Measurements from ENCODE around the gene AFAP1L2. TPM values are rescaled to one million over a fixed set of nuclear protein-coding genes. Genes with fewer than 3 reads are reported as not detected.

The AFAP1L2 gene
- total and polyA plus RNA-seq, 8 donors = 2.6 to 25.0 (median 10.0) TPM

GRCh38 chr10:114340816-114341215 lies 63.5 kb downstream of the AFAP1L2 start:
- 87 to 94% (median 93%) methylated on average over 7 to 8 of the region's 8 CpGs for WGBS, 5 donors
- intact Hi-C loops (cut with DNase I; ENCODE audit: low total_unique reads) = no loop called here
- Histone ChIP-seq H3K27ac (no peak overlapping the region), H3K36me3 (peaks cover 0 to 20% (median 2%) of the 10 kb centered on the region in 4 donors), H3K9me3 (no peaks in the 10 kb centered on the region), H3K4me1 (peaks cover 5 to 16% (median 15%) of the 10 kb centered on the region in 4 donors), H3K4me3 (no peak overlapping the region), H3K27me3 (no peaks in the 10 kb centered on the region)
- no peak for DNase-seq
- TF ChIP-seq POLR2AphosphoS5 (IDR thresholded peaks at IDR 0.05) (no peak), EP300 (IDR thresholded peaks at IDR 0.05) (no peak), POLR2A (IDR thresholded peaks at IDR 0.05) (no peak)
- TF ChIP-seq, protein P1, sequence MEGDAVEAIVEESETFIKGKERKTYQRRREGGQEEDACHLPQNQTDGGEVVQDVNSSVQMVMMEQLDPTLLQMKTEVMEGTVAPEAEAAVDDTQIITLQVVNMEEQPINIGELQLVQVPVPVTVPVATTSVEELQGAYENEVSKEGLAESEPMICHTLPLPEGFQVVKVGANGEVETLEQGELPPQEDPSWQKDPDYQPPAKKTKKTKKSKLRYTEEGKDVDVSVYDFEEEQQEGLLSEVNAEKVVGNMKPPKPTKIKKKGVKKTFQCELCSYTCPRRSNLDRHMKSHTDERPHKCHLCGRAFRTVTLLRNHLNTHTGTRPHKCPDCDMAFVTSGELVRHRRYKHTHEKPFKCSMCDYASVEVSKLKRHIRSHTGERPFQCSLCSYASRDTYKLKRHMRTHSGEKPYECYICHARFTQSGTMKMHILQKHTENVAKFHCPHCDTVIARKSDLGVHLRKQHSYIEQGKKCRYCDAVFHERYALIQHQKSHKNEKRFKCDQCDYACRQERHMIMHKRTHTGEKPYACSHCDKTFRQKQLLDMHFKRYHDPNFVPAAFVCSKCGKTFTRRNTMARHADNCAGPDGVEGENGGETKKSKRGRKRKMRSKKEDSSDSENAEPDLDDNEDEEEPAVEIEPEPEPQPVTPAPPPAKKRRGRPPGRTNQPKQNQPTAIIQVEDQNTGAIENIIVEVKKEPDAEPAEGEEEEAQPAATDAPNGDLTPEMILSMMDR (IDR thresholded peaks at IDR 0.05) = no peak

- Histone ChIP-seq H3K36me3 (peaks cover 0 to 20% (median 2%) of the 10 kb centered on the region in 4 donors), H3K27ac (no peak overlapping the region)
- no peak for TF ChIP-seq POLR2A (IDR thresholded peaks at IDR 0.05)
- TF ChIP-seq, protein P1 (IDR thresholded peaks at IDR 0.05) = no peak
- TF ChIP-seq POLR2AphosphoS5 (IDR thresholded peaks at IDR 0.05) = no peak
- no peak for TF ChIP-seq EP300 (IDR thresholded peaks at IDR 0.05)
Observed at GRCh38 chr10:114337510-114338462, 66.5 kb downstream of the AFAP1L2 start.

DNA sequence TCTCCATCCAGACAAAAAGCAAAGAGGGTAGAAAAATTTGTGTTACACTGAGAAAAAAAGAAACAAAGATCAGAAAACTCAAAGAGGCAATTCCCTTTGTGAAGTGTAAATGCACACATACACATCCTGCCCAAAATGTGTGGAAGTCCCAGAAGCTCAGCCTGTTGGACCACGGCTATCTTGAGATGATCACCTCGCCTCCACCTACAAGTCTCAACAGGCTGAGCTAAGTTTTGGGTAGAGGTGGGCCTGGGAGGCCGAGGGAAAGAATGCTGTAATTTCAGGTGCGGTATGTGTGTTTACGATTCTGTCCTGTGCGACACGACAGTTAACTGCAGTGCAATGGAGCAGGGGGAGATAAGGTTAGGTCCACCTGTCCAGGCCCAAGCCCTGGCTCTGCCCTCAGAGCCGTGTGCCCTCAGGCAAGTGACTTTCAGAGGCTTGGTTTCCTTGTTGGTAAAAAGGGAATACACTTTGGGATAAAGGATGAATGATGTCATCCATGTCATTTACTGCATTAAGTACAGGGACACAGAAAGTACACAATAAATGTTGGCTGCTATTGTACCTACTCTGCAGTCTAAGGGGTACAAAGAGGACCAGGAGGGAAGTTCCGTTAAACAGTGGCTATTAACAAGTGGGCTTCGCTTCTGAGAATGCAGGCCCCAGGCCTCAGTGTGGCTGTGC lies 67.3 kb downstream of the AFAP1L2 start:
- H3K27ac ChIP-seq = no peak overlapping the region
- intact Hi-C loops (cut with DNase I; ENCODE audit: low total_unique reads) = no loop called here
- DNase-seq = no peak

More at GRCh38 chr10:114337510-114338462, 66.5 kb downstream of the AFAP1L2 start:
- intact Hi-C loops (cut with DNase I; ENCODE audit: low total_unique reads) = no loop called here
- no peak for DNase-seq
- H3K9me3 ChIP-seq = no peaks in the 10 kb centered on the region
- H3K4me1 ChIP-seq = peaks cover 0 to 14% (median 5%) of the 10 kb centered on the region in 4 donors
- no peaks in the 10 kb centered on the region for H3K27me3 ChIP-seq
- no peak overlapping the region for H3K4me3 ChIP-seq
- WGBS, 5 donors = 74 to 82% (median 80%) methylated on average over 19 of the region's 19 CpGs

DNA sequence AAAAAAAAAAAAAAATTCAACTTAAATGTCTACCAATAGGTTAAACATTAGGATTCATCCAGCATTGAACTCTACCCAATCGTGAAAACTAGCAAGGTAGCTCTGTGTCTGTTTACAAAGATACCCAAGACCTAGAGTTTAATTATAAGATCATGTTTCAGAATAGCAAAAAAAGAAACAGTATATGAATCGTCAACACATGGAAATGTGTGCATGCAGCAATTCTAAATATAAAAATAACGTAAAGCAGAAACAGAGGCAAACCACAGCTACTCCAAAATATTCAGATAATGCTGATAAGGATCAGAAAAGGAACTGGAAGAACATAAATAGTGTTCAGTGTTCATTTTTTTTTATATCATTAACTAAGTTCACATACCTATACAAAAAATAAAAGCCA lies 68.7 kb downstream of the AFAP1L2 start:
- H3K27me3 ChIP-seq = no peaks in the 10 kb centered on the region
- no peak for DNase-seq
- intact Hi-C loops (cut with DNase I; ENCODE audit: low total_unique reads) = no loop called here
- no peak overlapping the region for H3K4me3 ChIP-seq
- TF ChIP-seq, protein P1 (IDR thresholded peaks at IDR 0.05) = no peak
- TF ChIP-seq POLR2AphosphoS5 (IDR thresholded peaks at IDR 0.05) (no peak), EP300 (IDR thresholded peaks at IDR 0.05) (no peak), POLR2A (IDR thresholded peaks at IDR 0.05) (no peak)
- WGBS, 5 donors = 55 to 72% (median 65%) methylated on average over 3 of the region's 3 CpGs
- H3K4me1 ChIP-seq = peaks cover 0 to 14% (median 5%) of the 10 kb centered on the region in 4 donors
- no peak overlapping the region for H3K27ac ChIP-seq
- peaks cover 0 to 25% (median 2%) of the 10 kb centered on the region in 4 donors for H3K36me3 ChIP-seq
- H3K9me3 ChIP-seq = no peaks in the 10 kb centered on the region

More for the DNA sequence above, 67.3 kb downstream of the AFAP1L2 start:
- no peak overlapping the region for H3K4me3 ChIP-seq
- no peaks in the 10 kb centered on the region for H3K9me3 ChIP-seq
- 68 to 81% (median 78%) methylated on average over 10 of the region's 10 CpGs for WGBS, 5 donors
- peaks cover 0 to 20% (median 2%) of the 10 kb centered on the region in 4 donors for H3K36me3 ChIP-seq
- H3K4me1 ChIP-seq = peaks cover 0 to 14% (median 5%) of the 10 kb centered on the region in 4 donors
- H3K27me3 ChIP-seq = no peaks in the 10 kb centered on the region
- TF ChIP-seq POLR2AphosphoS5 (IDR thresholded peaks at IDR 0.05) (no peak), EP300 (IDR thresholded peaks at IDR 0.05) (no peak), POLR2A (IDR thresholded peaks at IDR 0.05) (no peak)
- TF ChIP-seq, protein P1 (IDR thresholded peaks at IDR 0.05) = no peak

Measured in stomach (tissue), 9 donors.